ENCODE results near the gene ST8SIA1. TPM values are rescaled to one million over a fixed set of nuclear protein-coding genes. Genes with fewer than 3 reads are reported as not detected.

The ST8SIA1 gene
- total RNA-seq, 1 experiment from 2014 or later, result not detected

GRCh38 chr12:22333713-22334409 lies 646 bp downstream of the ST8SIA1 start:
- ChIA-PET RAD21 (ENCODE audit: low non-redundant PET in 1 of 2, low total read pairs in 2 of 2, uncharacterized antibody in 2 of 2, unreplicated experiment in 2 of 2) (no interaction called here), POLR2A (no interaction called here), CTCF (no interaction called here)
- Histone ChIP-seq H2AFZ (ENCODE audit: low read depth, low read length, poor library complexity, severe bottlenecking) (no peak overlapping the region), H3K4me1 (ENCODE audit: control insufficient read depth in 1 of 2, insufficient read depth in 2 of 2, low read length in 2 of 2) (no peaks in the 10 kb centered on the region), H3K4me3 (replicated peaks in 1 of 2; ENCODE audit: low read depth in 1 of 2, low read length in 2 of 2) (no peak overlapping the region), H3K27me3 (ENCODE audit: insufficient read depth, low read length) (no peaks in the 10 kb centered on the region; the same call in 1 of the 2 replicates), H3K9me2 (ENCODE audit: insufficient read depth) (no peaks in the 10 kb centered on the region), H3K36me3 (ENCODE audit: control insufficient read depth in 1 of 2, insufficient read depth in 2 of 2, low read length in 2 of 2) (no peaks in the 10 kb centered on the region), H3K9ac (ENCODE audit: low read length) (no peak overlapping the region), H3K9me3 (ENCODE audit: control insufficient read depth in 1 of 2, insufficient read depth in 1 of 2, low read depth in 1 of 2, low read length in 2 of 2) (no peaks in the 10 kb centered on the region), H3K27ac (ENCODE audit: low read depth, low read length) (no peak overlapping the region), H3K4me2 (ENCODE audit: low read length) (no peak overlapping the region), H4K20me1 (ENCODE audit: insufficient read depth) (no peaks in the 10 kb centered on the region), H3K79me2 (ENCODE audit: insufficient read depth, low read length) (no peaks in the 10 kb centered on the region)
- no peak for ATAC-seq
- DNase-seq (ENCODE audit: low read depth, low spot score), result no peak
- no peak for TF ChIP-seq EZH2phosphoT487 (IDR thresholded peaks at IDR 0.05; ENCODE audit: borderline replicate concordance)
- no peak for TF ChIP-seq TCF7L2 (IDR thresholded peaks at IDR 0.05; ENCODE audit: borderline replicate concordance, extremely low read depth, insufficient read depth, insufficient read length)
- no peak for TF ChIP-seq ELF1 (IDR thresholded peaks at IDR 0.05; ENCODE audit: borderline replicate concordance, low read depth)
- no peak for TF ChIP-seq SIN3A (IDR thresholded peaks at IDR 0.05; ENCODE audit: low read depth)
- TF ChIP-seq REST (IDR thresholded peaks at IDR 0.05; ENCODE audit: low read depth), result no peak
- no peak for TF ChIP-seq FOSL1 (IDR thresholded peaks at IDR 0.05; ENCODE audit: low read depth)
- no peak for TF ChIP-seq SRF (IDR thresholded peaks at IDR 0.05; ENCODE audit: low read depth)
- TF ChIP-seq JUND (IDR thresholded peaks at IDR 0.05), result no peak
- no peak for TF ChIP-seq ATF3 (IDR thresholded peaks at IDR 0.05)
- TF ChIP-seq YY1 (IDR thresholded peaks at IDR 0.05; ENCODE audit: extremely low read depth, insufficient replicate concordance, low read depth, low read length), result no peak
- no peak for TF ChIP-seq EZH2 (IDR thresholded peaks at IDR 0.05)
- intact Hi-C loops (cut with micrococcal nuclease), result no loop called here
- no TSS peak for BruUV-seq (replicated peaks)
